ENCODE results near the gene SYCP2L.

DNA sequence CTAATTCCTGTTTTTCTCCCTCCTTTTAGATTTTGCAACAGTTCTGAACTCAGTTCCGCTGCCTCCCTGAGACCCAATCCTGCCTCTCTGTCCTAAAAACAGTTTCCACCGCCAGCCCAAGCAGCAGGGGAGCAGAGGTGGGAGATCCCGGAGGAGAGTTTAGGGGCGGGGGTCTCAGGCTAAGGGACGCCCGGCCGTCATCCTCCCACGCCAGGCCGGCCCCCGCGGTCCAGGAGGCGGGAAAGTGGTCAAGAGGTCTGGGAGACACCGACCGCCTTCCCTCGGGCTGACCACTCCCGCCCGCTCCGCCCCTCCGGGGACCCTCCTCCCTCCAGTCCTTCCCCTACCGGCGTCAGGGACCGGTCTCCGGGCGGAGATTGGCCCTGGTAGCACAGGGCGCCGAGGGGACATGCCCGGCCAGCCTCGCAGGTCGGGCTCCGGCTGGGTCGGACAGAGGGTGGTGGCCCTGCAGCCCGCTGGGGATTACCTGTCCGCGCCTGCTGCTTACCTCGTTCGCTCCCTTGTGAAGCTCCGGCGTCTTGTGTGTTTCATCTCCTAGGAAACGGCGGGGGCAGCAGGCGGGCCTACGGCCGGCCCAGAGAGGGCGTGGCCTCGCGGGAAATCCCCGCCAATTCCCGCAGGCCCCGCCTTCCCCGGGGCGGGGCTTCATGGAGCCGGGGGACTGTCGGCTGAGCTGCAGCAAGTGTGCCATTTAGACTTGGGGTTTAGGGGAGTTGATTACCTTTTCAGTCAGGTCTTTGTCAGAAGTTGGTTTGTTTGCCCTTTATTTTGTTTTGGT, 48.7 kb upstream of the SYCP2L start, which contains the start of gene MAK:
- TF ChIP-seq, protein P1, sequence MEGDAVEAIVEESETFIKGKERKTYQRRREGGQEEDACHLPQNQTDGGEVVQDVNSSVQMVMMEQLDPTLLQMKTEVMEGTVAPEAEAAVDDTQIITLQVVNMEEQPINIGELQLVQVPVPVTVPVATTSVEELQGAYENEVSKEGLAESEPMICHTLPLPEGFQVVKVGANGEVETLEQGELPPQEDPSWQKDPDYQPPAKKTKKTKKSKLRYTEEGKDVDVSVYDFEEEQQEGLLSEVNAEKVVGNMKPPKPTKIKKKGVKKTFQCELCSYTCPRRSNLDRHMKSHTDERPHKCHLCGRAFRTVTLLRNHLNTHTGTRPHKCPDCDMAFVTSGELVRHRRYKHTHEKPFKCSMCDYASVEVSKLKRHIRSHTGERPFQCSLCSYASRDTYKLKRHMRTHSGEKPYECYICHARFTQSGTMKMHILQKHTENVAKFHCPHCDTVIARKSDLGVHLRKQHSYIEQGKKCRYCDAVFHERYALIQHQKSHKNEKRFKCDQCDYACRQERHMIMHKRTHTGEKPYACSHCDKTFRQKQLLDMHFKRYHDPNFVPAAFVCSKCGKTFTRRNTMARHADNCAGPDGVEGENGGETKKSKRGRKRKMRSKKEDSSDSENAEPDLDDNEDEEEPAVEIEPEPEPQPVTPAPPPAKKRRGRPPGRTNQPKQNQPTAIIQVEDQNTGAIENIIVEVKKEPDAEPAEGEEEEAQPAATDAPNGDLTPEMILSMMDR (IDR thresholded peaks at IDR 0.05): no peak
- no peak for TF ChIP-seq EP300 (IDR thresholded peaks at IDR 0.05)
- no peak for TF ChIP-seq CBX8 (IDR thresholded peaks at IDR 0.05)
- no peak for TF ChIP-seq POLR2A (IDR thresholded peaks at IDR 0.05; ENCODE audit: low read length)
- TF ChIP-seq SMC3 (IDR thresholded peaks at IDR 0.05): no peak
- TF ChIP-seq NR3C1 (IDR thresholded peaks at IDR 0.05): no peak
- no peak for TF ChIP-seq USF2 (IDR thresholded peaks at IDR 0.05)
- TF ChIP-seq POLR2AphosphoS2 (conservative IDR thresholded peaks at IDR 0.05; ENCODE audit: low read length): no peak
- TF ChIP-seq RCOR1 (IDR thresholded peaks at IDR 0.05; ENCODE audit: low read depth, low read length): no peak
- TF ChIP-seq MAX (IDR thresholded peaks at IDR 0.05): peak; percentile 43; the same call in 1 of the 2 replicates
- TF ChIP-seq, protein P2, sequence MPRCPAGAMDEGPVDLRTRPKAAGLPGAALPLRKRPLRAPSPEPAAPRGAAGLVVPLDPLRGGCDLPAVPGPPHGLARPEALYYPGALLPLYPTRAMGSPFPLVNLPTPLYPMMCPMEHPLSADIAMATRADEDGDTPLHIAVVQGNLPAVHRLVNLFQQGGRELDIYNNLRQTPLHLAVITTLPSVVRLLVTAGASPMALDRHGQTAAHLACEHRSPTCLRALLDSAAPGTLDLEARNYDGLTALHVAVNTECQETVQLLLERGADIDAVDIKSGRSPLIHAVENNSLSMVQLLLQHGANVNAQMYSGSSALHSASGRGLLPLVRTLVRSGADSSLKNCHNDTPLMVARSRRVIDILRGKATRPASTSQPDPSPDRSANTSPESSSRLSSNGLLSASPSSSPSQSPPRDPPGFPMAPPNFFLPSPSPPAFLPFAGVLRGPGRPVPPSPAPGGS (IDR thresholded peaks at IDR 0.05): no peak
- TF ChIP-seq RAD21 (conservative IDR thresholded peaks at IDR 0.05 in 1 of 2, IDR thresholded peaks at IDR 0.05 in 1 of 2): no peak
- TF ChIP-seq, protein P3, sequence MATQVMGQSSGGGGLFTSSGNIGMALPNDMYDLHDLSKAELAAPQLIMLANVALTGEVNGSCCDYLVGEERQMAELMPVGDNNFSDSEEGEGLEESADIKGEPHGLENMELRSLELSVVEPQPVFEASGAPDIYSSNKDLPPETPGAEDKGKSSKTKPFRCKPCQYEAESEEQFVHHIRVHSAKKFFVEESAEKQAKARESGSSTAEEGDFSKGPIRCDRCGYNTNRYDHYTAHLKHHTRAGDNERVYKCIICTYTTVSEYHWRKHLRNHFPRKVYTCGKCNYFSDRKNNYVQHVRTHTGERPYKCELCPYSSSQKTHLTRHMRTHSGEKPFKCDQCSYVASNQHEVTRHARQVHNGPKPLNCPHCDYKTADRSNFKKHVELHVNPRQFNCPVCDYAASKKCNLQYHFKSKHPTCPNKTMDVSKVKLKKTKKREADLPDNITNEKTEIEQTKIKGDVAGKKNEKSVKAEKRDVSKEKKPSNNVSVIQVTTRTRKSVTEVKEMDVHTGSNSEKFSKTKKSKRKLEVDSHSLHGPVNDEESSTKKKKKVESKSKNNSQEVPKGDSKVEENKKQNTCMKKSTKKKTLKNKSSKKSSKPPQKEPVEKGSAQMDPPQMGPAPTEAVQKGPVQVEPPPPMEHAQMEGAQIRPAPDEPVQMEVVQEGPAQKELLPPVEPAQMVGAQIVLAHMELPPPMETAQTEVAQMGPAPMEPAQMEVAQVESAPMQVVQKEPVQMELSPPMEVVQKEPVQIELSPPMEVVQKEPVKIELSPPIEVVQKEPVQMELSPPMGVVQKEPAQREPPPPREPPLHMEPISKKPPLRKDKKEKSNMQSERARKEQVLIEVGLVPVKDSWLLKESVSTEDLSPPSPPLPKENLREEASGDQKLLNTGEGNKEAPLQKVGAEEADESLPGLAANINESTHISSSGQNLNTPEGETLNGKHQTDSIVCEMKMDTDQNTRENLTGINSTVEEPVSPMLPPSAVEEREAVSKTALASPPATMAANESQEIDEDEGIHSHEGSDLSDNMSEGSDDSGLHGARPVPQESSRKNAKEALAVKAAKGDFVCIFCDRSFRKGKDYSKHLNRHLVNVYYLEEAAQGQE (IDR thresholded peaks at IDR 0.05): no peak
- no peak for TF ChIP-seq MAFK (IDR thresholded peaks at IDR 0.05; ENCODE audit: partially characterized antibody)

All from A549 (cell line).